AG10803 (cell line): ENCODE data around the gene FIGLA.
A peak's percentile ranks its signal among the peaks of the same experiment; 100 is the strongest.

Source experiments
- DNase-seq: peaks from one replicate; pipeline ENCODE4 v3.0.0; 2010; ENCODE audit warnings: low read depth
- H3K4me3 ChIP-seq: 2 replicates; pipeline ENCODE4 v1.5.1; 2011; ENCODE audit warnings: mild to moderate bottlenecking, low read length, control low read depth
- CTCF ChIP-seq: conservative IDR thresholded peaks from 2 replicates; pipeline ENCODE4 v1.5.1; 2011; ENCODE audit warnings: mild to moderate bottlenecking, low read length, control low read depth, inconsistent platforms

The FIGLA gene

GRCh38 chr2:70775141-70775540, 15.3 kb downstream of the FIGLA start:
- no peak for TF ChIP-seq CTCF
- H3K4me3 ChIP-seq = no peak overlapping the region
- DNase-seq = no peak

GRCh38 chr2:70772486-70773155, 17.8 kb downstream of the FIGLA start:
- no peak overlapping the region for H3K4me3 ChIP-seq
- no peak for DNase-seq

GRCh38 chr2:70771446-70771845, 19.0 kb downstream of the FIGLA start:
- no peak overlapping the region for H3K4me3 ChIP-seq
- DNase-seq = no peak
- TF ChIP-seq CTCF = no peak

More at GRCh38 chr2:70772486-70773155, 17.8 kb downstream of the FIGLA start:
- no peak for TF ChIP-seq CTCF

GRCh38 chr2:70769450-70769849, 21.0 kb downstream of the FIGLA start:
- no peak overlapping the region for H3K4me3 ChIP-seq
- no peak for TF ChIP-seq CTCF
- no peak for DNase-seq

- no peak overlapping the region for H3K4me3 ChIP-seq
- no peak for TF ChIP-seq CTCF
- no peak for DNase-seq
These were observed 21.8 kb downstream of the FIGLA start for GRCh38 chr2:70768590-70769085.

- peak; percentile 42 for DNase-seq
- 0 out of 2 replicates have a peak, but pooled peaks have one; percentile 14 for TF ChIP-seq CTCF
- H3K4me3 ChIP-seq = peak within 1 kb of the TSS; percentile 60
These were observed 22.5 kb downstream of the FIGLA start, which contains the start of gene ADD2 for GRCh38 chr2:70767699-70768589. Gene ADD2, minus strand, starts transcription at chr2:70768200. Its CDS starts 61,792 bp downstream, at chr2:70706408.
